Iris pigment epithelial cell (primary cell): ENCODE measurements around the gene WDR1.

Experiments
- DNase-seq: peaks from one replicate; pipeline ENCODE4 v3.0.0-alpha.2; 2011; ENCODE audit warnings: low read depth

Gene WDR1

GRCh38 chr4:10034612-10035104, 81.9 kb downstream of the WDR1 start:
- DNase-seq, result no peak

- DNase-seq, result no peak
Observed at GRCh38 chr4:10034136-10034535, 82.5 kb downstream of the WDR1 start.

DNA sequence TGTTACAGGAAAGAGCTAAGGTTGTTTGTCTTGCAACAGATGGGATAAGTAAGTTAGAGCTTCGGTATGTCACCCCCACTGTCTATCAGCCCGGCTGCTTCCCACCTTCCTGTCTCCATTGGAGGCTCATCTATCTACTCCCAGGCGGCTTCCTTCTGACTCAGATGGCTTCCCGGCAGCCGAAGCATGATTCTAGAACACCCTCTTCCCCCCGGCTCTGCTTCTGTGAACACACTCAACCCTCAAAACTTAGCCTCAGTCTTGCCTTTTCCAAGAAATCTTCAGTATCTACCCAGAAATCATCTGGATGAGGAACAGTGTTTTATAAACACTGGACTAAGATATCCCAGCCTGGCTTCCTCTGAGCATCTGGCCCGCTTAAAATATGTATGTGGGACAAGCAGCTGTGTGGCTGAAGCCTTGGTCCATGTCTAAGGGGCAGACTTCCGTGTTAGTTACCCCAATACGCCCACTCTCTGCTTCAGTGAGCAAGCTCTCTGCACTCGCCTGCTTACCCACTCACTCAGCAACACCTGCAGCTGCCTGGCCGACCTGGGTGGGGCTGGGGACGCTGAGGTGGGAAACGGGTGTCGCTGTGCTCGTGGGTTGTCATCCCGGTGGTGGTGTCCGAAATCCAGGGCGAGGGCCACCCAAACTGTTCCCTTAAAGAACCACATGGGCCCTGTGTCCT, 83.3 kb downstream of the WDR1 start:
- DNase-seq, result peak; percentile 90

DNA sequence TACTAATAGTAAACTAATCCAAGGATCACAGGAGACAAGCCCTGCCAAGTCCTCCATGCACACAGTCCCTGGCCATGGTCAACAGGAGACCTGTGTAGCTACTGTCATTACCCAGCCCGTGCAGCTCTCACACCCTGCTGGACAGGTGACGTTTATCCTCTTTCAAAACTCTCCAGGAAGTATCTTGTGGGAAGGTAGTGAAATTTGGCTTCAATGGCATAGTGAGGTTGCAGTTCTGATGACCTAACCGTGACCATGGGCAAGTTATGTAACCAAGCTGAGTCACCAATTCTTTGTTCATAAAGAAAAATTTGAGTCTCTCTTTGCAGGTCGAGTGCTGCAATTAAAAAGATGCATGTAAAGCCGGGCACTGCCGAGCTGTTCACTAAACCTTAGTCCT, 84.0 kb downstream of the WDR1 start:
- peak; percentile 91 for DNase-seq

DNA sequence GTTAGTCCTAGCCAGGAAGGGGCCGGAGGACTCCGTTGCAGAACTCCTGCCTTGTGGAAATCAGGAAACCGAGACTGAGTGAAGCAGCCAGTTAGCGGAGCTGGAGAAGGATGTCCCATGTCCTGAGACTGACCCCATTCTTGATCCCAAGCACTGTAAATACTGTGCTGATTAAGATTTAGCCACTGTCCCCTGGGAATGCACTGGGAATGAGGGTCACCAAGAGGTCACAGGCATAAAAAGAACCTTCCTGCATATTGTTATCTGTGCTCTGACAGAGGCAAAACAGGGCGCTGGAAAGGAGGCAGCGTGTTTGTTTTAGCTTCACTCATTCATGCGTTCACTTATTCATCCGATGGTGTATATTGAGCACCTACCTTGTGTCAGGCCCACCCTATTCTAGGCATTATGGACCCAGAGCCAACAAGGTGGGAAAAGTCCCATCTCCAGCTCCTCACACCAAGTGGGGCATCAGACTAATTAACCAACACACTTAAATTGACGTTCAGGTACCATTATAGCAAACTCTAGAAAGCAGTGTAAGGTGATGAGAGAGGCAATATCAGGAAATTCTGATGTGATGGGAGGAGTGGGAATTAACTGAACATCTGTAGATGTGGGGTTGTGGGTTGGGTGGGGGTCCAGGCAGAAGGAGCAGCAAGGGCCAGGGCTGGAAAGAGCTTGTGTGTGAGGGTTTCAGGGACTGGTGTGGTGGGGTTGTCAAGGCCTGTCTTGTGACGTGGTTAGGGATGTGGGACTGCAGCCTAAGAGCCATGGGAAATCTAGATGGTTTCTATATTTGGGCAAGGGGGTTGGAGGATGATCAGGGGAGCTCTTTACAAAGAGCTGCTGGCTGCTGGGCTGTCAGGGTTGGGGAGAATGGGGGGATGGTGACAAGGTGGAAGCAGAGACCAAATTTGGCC, 84.7 kb downstream of the WDR1 start:
- DNase-seq, result peak; percentile 59

GRCh38 chr4:10030972-10031667, 85.5 kb downstream of the WDR1 start:
- no peak for DNase-seq

- no peak for DNase-seq
Observed at GRCh38 chr4:10029403-10029802, 87.2 kb downstream of the WDR1 start.

DNA sequence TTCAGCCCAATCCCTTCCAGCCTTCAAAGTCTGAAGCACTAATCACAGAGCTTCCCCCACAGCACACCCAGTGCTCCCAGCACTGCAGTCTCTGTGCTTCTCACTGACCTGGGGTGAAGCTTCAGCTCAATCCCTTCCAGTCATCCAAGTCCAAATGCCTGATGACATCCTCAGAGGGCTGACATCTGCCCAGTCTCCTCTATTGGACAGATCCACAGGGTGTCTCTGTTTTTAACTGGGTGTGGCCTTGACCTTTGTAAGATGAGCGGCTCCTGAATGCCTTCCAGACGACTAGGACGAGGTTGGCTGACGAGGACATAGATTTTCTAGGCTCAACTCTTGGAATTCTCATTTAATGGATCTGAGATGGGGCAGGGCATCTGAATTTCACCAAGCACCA, 87.7 kb downstream of the WDR1 start:
- DNase-seq, result no peak

GRCh38 chr4:10026485-10026884, 90.1 kb downstream of the WDR1 start:
- DNase-seq, result no peak

- DNase-seq, result no peak
Observed at GRCh38 chr4:10025230-10025806, 91.3 kb downstream of the WDR1 start.
